Choroid plexus epithelial cell (primary cell): ENCODE results near the gene KCNQ5.

Experiments used
- DNase-seq: peaks from one replicate; pipeline ENCODE4 v3.0.0-alpha.2; 2010; ENCODE audit warnings: low read depth
- H3K4me3 ChIP-seq: 2 replicates; pipeline ENCODE4 v1.5.1; 2011; ENCODE audit warnings: low read depth, mild to moderate bottlenecking, control low read depth, low read length, moderate library complexity
- CTCF ChIP-seq: conservative IDR thresholded peaks from 2 replicates; pipeline ENCODE4 v1.5.1; 2011; ENCODE audit warnings: low read depth, mild to moderate bottlenecking, control low read depth, inconsistent platforms, low read length, moderate library complexity

KCNQ5 gene

GRCh38 chr6:72649032-72649984 is 27.4 kb downstream of the KCNQ5 start:
- peak; percentile 77 for DNase-seq
- no peak for TF ChIP-seq CTCF
- no peak overlapping the region for H3K4me3 ChIP-seq

GRCh38 chr6:72650081-72650745 is 28.3 kb downstream of the KCNQ5 start:
- no peak for TF ChIP-seq CTCF
- DNase-seq, result peak; percentile 6
- no peak overlapping the region for H3K4me3 ChIP-seq

GRCh38 chr6:72651174-72651573 is 29.3 kb downstream of the KCNQ5 start:
- no peak for TF ChIP-seq CTCF
- no peak for DNase-seq
- no peak overlapping the region for H3K4me3 ChIP-seq

- H3K4me3 ChIP-seq, result no peak overlapping the region
- no peak for TF ChIP-seq CTCF
- no peak for DNase-seq
Measured at GRCh38 chr6:72651967-72652956, 30.4 kb downstream of the KCNQ5 start.

GRCh38 chr6:72653026-72653425 is 31.2 kb downstream of the KCNQ5 start:
- no peak overlapping the region for H3K4me3 ChIP-seq
- DNase-seq, result no peak
- no peak for TF ChIP-seq CTCF

- no peak for TF ChIP-seq CTCF
- DNase-seq, result no peak
- H3K4me3 ChIP-seq, result no peak overlapping the region
Measured at GRCh38 chr6:72654071-72654621, 32.3 kb downstream of the KCNQ5 start.
